IPS-18c (cell line): ENCODE data around the gene TAS1R2.
"Not testable (repeated sequence)": the region's sequence is repeated elsewhere in the genome, so short reads cannot be mapped to it uniquely, and the experiment has no call there.

Experiments
- H3K4me3 ChIP-seq: 2 replicates; pipeline ENCODE4 v1.7.0; 2013; ENCODE audit warnings: low read depth, mild to moderate bottlenecking, low read length, moderate library complexity; ENCODE audit not compliant: insufficient read depth
- H3K9me3 ChIP-seq: one replicate; pipeline ENCODE4 v1.6.1; 2013; ENCODE audit warnings: mild to moderate bottlenecking, low read length, moderate library complexity; ENCODE audit not compliant: control insufficient read depth, insufficient read depth

TAS1R2 gene

DNA sequence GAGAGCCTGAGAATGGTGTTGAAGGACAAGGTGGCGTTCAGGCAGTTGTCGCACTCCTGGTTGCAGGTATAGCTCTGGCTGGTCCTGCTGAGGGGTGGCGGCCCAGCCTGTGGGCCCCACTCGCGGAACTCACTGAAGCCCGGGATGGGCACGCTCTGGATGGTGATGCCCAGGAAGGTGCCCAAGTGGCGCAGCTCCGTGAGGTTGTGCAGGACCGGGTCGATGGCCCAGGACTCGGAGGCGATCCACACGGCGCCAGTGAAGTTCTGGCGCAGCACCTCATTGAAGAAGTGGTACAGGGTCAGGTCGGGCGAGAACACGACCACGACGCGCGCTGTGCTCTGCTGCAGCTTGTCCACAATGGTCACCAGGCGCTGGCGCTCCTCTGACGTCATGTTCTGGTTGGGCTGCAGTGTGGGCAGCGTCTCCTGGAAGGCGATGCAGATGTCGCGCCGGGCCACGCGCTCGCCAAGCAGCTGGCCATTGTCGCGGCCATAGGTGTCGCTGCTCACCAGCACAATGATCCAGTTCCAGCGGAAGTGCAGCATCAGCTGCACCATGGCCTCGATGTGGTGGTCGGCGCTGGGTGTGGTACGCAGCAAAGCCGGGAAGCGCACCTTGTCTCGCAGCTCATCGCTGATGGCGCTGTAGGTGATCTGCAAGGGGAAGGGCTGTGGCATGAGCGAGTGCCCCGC, 5.0 kb downstream of the TAS1R2 start:
- Histone ChIP-seq H3K9me3 (no peaks in the 10 kb centered on the region), H3K4me3 (no peak overlapping the region)

DNA sequence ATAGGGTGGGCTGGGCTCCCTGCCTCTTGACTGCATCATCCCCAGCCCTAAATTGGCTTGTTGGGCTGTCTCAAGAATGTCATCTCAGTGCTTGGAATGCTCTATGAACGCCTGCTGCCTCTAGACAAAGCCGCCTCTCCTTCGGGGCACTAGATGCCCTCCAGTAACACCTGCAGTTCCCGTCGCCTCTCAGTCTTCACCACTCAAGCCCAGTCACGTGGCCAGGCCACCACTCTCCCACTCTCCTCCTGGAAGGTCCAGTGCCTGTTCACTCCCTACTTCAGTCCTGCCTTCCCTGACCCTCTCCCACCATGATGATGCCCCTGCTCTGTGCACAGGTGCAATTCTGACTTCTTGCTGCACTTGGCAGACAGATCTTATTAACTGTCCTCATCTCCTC, 7.0 kb downstream of the TAS1R2 start:
- no peak overlapping the region for H3K4me3 ChIP-seq
- H3K9me3 ChIP-seq: no peaks in the 10 kb centered on the region

- Histone ChIP-seq H3K9me3 (no peaks in the 10 kb centered on the region), H3K4me3 (no peak overlapping the region)
Observed at GRCh38 chr1:18849261-18849711, 10.2 kb downstream of the TAS1R2 start.

DNA sequence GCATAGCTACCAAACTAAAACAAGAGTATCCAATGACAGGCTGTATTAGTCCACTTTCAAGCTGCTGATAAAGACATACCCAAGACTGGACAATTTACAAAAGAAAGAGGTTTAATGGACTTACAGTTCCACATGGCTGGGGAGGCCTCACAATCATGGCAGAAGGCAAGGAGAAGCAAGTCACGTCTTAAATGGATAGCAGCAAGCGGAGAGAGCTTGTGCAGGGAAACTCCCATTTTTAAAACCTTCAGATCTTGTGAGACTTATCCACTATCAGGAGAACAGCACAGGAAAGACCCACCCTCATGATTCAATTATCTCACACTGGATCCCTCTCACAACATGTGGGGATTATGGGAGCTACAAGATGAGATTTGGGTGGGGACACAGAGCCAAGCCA, 11.7 kb downstream of the TAS1R2 start:
- H3K4me3 ChIP-seq, H3K9me3 ChIP-seq: not testable (repeated sequence)

GRCh38 chr1:18840145-18840544, 19.3 kb downstream of the TAS1R2 start:
- H3K4me3 ChIP-seq: no peak overlapping the region
- peaks cover 2% of the 10 kb centered on the region for H3K9me3 ChIP-seq

- H3K4me3 ChIP-seq: no peak overlapping the region
- H3K9me3 ChIP-seq: peaks cover 2% of the 10 kb centered on the region
Observed at GRCh38 chr1:18836654-18837053, 22.8 kb downstream of the TAS1R2 start.

- not testable (repeated sequence) for H3K9me3 ChIP-seq, H3K4me3 ChIP-seq
Observed at GRCh38 chr1:18832319-18832718, 27.1 kb downstream of the TAS1R2 start.

- Histone ChIP-seq H3K4me3 (no peak overlapping the region), H3K9me3 (peaks cover 5% of the 10 kb centered on the region)
Observed at GRCh38 chr1:18831656-18832055, 27.8 kb downstream of the TAS1R2 start.

- H3K4me3 ChIP-seq: no peak overlapping the region
- H3K9me3 ChIP-seq: peaks cover 5% of the 10 kb centered on the region
Observed at GRCh38 chr1:18830596-18830995, 28.9 kb downstream of the TAS1R2 start.

GRCh38 chr1:18829671-18830070, 29.8 kb downstream of the TAS1R2 start:
- Histone ChIP-seq H3K9me3 (peaks cover 5% of the 10 kb centered on the region), H3K4me3 (no peak overlapping the region)

GRCh38 chr1:18828224-18828623, 31.2 kb downstream of the TAS1R2 start:
- Histone ChIP-seq H3K4me3 (no peak overlapping the region), H3K9me3 (peaks cover 5% of the 10 kb centered on the region)

DNA sequence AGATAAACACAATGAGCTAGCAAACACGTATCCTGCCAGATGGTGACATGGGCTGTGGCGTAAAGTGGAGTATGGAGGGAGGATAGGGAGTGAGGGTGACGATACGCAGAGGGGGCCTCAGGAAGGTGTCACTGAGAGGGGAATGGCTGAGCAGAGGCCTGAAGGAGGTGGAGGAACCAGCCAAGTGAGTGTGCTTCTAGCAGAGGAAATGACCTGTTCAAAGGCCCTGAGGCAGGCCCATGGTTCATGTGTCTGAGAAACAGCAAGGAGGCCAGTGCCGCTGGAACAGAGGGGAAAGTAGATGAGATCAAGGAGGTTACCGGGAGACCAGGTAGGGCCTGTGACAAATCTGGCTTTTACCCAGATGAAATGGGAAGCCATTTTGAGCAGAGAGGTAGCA, 36.0 kb downstream of the TAS1R2 start:
- no peak overlapping the region for H3K4me3 ChIP-seq
- peaks cover 5% of the 10 kb centered on the region for H3K9me3 ChIP-seq

GRCh38 chr1:18820791-18821641, 38.4 kb downstream of the TAS1R2 start:
- Histone ChIP-seq H3K4me3 (no peak overlapping the region), H3K9me3 (no peaks in the 10 kb centered on the region)

GRCh38 chr1:18819986-18820790, 39.3 kb downstream of the TAS1R2 start:
- Histone ChIP-seq H3K4me3 (no peak overlapping the region), H3K9me3 (no peaks in the 10 kb centered on the region)

- Histone ChIP-seq H3K4me3 (no peak overlapping the region), H3K9me3 (no peaks in the 10 kb centered on the region)
Observed at GRCh38 chr1:18819203-18819602, 40.3 kb downstream of the TAS1R2 start.

DNA sequence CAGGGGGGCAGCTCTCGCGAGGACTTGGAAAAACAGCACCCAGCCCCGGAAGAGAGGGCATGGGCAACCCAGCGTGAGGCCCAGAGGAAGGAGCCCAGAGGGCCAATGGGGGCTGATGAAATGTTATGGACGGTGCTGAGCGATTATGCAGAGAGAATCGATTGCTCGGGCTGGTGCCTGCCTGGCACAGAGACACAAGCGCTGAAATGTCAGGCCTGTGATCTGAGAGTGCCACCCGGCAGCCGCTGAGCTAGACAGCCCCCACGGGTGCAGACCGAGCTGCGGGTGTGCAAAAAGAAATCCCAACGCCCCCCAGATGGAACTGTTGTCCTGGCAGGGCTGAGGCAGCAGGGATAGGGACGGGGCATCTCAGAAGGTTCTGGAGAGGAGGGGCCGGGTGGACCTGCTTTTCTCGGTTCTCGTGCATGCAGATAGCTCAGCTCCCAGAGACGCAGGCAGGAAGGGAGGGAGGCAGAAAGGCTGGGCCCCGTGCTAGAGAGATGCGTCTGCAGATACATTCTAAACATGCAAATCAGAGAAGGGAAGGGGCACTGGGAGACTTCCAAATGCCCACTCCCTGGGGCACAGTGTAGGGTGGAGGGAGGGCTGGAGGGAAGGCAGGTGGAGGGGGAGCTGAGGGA, 41.5 kb downstream of the TAS1R2 start:
- Histone ChIP-seq H3K9me3 (no peaks in the 10 kb centered on the region), H3K4me3 (no peak overlapping the region)

GRCh38 chr1:18817316-18817715, 42.1 kb downstream of the TAS1R2 start:
- H3K9me3 ChIP-seq: no peaks in the 10 kb centered on the region

More at GRCh38 chr1:18817316-18817715, 42.1 kb downstream of the TAS1R2 start:
- H3K4me3 ChIP-seq: no peak overlapping the region
